WI38 (cell line): ENCODE measurements around the gene SKAP1.
"Not testable (repeated sequence)": the region's sequence is repeated elsewhere in the genome, so short reads cannot be mapped to it uniquely, and the experiment has no call there.

Source experiments
- H3K4me3 ChIP-seq: 2 replicates; pipeline ENCODE4 v1.5.1; 2011; ENCODE audit warnings: low read depth, mild to moderate bottlenecking, control low read depth, low read length
- TF ChIP-seq, protein P1 (sequence below): IDR thresholded peaks from 2 replicates; pipeline ENCODE4 v1.5.1; 2012; ENCODE audit warnings: low read depth, mild to moderate bottlenecking, control low read depth, low read length

The SKAP1 gene

DNA sequence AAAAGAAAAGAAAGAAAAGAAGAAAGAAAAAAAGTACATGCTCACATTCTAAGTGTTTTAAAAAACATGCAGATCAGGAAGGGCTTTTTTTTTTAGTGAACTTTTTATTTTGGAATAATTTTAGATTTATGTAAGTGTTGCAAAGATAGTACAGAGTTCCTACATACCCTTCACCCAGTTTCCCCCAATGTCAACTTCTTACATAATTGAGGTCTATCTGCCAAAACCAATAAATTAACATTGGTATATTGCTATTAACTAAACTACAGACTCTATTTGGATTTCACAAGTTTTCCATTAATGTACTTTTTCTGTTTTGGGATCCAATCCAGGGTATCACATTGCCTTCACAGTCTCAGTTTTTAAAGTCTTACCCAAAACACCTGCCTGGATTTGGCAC is 81.7 kb downstream of the SKAP1 start:
- TF ChIP-seq, protein P1, sequence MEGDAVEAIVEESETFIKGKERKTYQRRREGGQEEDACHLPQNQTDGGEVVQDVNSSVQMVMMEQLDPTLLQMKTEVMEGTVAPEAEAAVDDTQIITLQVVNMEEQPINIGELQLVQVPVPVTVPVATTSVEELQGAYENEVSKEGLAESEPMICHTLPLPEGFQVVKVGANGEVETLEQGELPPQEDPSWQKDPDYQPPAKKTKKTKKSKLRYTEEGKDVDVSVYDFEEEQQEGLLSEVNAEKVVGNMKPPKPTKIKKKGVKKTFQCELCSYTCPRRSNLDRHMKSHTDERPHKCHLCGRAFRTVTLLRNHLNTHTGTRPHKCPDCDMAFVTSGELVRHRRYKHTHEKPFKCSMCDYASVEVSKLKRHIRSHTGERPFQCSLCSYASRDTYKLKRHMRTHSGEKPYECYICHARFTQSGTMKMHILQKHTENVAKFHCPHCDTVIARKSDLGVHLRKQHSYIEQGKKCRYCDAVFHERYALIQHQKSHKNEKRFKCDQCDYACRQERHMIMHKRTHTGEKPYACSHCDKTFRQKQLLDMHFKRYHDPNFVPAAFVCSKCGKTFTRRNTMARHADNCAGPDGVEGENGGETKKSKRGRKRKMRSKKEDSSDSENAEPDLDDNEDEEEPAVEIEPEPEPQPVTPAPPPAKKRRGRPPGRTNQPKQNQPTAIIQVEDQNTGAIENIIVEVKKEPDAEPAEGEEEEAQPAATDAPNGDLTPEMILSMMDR, result no peak
- no peak overlapping the region for H3K4me3 ChIP-seq

DNA sequence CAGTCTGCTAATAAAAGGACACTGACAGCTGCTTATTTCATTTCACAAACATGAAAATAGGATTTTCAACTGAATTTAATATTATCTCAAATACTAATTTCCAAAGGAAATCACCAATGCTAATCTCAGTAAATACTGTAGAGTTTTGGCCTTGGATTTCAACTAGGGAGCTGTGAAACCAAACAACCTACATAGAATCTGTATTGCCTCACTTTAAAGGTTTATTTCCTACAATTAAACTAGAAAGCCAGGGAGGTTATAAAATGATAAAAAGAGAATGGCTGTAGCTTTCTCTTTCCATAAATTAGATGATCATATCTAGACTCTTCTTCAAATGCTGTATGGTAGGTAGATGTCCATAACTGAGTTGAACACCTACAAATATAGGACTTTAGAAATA is 82.8 kb downstream of the SKAP1 start:
- TF ChIP-seq, protein P1, result no peak
- no peak overlapping the region for H3K4me3 ChIP-seq

DNA sequence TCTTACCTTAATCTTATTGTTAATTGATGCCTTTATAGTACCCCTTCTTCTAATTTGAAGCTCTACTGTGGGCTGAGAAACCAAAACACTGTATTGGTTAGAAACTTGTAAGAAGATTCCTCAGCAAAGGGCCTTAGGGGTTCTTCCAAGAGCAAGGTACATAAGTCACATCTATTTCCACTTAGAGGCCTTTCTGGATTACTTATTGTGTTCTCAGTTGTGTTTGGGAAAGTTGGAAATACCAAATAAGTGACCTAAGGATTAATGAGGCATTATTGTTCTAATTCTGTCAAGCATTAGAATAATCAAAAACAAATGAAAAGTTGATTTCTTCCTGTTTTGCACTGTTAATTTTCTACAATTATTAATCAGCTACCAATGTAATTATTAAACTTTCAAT is 85.8 kb downstream of the SKAP1 start:
- H3K4me3 ChIP-seq, result no peak overlapping the region
- TF ChIP-seq, protein P1, result no peak

DNA sequence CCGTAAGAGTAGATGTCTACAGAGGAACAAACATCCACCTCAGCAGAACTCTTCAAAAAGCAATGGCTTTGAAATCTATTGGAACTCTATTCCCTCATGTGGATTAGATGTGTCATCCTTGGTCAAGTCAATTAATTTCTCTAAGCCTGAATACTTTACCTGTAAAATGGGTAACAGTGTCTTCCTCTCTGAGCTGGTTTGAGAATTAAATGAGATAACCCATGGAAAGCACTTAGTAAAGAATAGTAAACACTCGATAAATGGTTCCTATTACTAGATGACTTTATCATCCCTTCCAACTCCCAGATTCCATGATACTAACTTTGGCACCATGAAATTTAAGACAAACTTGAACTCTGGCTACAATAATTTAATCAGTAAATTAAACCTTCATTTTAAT is 89.1 kb downstream of the SKAP1 start:
- TF ChIP-seq, protein P1, result no peak
- no peak overlapping the region for H3K4me3 ChIP-seq

DNA sequence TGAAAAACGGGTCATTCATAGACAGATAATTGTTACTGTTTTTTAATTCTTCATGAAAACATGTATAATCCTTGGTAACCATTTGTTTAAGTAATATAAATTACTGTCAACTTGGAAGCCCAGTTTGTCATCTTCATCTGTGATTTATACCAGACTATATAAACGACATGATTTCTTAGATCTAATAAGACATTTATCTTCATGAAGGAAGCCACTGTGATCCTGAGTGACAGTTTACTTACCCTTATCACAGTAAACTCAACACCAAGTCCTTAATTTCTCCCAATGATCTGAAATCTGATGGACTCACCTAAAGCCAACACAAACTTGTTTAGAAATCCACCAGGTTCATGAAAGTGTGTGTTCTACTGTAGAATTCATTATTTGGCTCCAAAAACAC is 91.3 kb downstream of the SKAP1 start:
- H3K4me3 ChIP-seq, result no peak overlapping the region
- TF ChIP-seq, protein P1, result no peak

DNA sequence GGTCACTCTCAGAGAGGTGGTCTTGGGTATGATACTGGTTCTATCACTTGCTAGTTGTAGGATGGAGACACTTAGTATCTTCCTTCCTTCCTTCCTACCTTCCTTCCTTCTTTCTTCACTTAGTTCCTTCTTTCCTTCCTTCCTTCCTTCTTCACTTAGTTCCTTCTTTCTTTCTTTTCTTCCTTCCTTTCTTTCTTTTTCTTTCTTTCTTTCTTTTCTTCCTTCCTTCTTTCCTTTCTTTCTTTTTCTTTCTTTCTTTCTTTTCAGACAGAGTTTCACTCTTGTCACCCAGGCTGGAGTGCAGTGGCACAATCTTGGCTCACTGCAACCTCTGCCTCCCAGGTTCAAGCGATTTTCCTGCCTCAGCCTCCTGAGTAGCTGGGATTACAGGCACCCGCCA is 92.1 kb downstream of the SKAP1 start:
- not testable (repeated sequence) for H3K4me3 ChIP-seq

DNA sequence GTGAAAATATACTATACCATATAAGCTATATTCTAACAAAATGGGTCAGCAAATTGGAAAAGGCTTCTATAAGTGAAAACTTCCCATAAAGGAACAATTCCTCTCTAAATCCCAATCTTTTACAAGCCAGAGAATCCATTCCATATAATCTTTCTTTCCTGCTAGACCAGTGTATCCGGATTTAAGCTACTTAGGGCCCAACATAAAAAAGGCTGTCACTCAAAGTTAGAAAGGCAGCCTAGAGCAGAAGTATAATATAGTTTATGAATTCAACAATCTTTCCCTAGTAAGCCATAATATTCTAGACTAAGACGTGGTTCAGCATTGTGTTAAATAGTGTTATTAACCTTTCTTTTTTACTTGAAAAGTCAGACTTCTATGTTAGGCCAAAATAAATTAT is 93.0 kb downstream of the SKAP1 start:
- TF ChIP-seq, protein P1, result no peak
- H3K4me3 ChIP-seq, result no peak overlapping the region

DNA sequence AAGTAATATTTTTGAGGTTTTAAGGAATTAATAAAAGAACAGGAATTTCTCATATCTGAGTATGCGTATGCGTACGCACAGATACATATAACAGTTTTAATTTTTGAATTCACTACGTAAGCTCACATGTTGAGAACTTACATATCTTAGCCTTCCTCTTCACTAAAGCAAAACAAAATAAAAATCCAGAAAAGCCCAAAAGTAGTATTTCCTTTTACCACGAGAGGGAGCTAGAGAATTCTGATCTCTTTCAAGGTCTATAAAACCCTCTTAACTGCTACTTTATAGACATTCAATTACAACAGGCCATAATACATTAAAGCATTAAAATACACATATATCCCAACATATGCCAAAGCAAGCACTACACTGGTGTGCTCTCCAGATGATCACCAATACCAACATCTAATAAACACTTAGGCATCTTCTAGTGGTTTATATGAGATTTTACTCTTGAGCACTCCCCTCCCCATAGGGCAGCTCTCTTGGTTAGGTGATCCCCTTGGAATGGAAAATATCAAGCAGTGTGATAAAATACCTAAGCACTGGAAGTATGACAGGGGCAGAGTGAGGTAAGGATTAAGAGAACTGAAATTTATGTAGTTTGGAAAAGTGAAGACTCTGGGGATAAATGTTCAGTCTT is 94.0 kb downstream of the SKAP1 start:
- no peak overlapping the region for H3K4me3 ChIP-seq
- TF ChIP-seq, protein P1, result peak; percentile 20; the same call in 1 of the 2 replicates
